SK-N-MC (cell line): Measurements from ENCODE around the gene ATP5MC3.

Experiments
- EZH2 ChIP-seq: fragments of 200-600 bp; sonication (generic); IDR thresholded peaks from one replicate; pipeline ENCODE4 v1.6.1; 2017; ENCODE audit warnings: antibody characterized with exemption
- FOXP2 ChIP-seq: optimal IDR thresholded peaks from 2 replicates; pipeline ENCODE3; 2011; ENCODE audit warnings: mild to moderate bottlenecking, moderate library complexity; ENCODE audit not compliant: insufficient read depth; ENCODE audit errors: extremely low read length, control extremely low read depth
- POLR2AphosphoS5 ChIP-seq: IDR thresholded peaks from 2 replicates; pipeline ENCODE4 v1.6.1; 2012; ENCODE audit warnings: mild to moderate bottlenecking, low read depth, low read length, borderline replicate concordance

- TF ChIP-seq POLR2AphosphoS5: no peak
- TF ChIP-seq EZH2: no peak
- no peak for TF ChIP-seq FOXP2
These were observed 7.3 kb upstream of the ATP5MC3 start for GRCh38 chr2:175188761-175189160.
